ENCODE results near the gene TTC34. TPM values are rescaled to one million over a fixed set of nuclear protein-coding genes. Genes with fewer than 3 reads are reported as not detected.
A peak's percentile ranks its signal among the peaks of the same experiment; 100 is the strongest.

The TTC34 gene
- total and polyA plus RNA-seq, 2 of the 4 experiments (the other 2 are of a cell fraction), result under 0.01 to 0.09 TPM

DNA sequence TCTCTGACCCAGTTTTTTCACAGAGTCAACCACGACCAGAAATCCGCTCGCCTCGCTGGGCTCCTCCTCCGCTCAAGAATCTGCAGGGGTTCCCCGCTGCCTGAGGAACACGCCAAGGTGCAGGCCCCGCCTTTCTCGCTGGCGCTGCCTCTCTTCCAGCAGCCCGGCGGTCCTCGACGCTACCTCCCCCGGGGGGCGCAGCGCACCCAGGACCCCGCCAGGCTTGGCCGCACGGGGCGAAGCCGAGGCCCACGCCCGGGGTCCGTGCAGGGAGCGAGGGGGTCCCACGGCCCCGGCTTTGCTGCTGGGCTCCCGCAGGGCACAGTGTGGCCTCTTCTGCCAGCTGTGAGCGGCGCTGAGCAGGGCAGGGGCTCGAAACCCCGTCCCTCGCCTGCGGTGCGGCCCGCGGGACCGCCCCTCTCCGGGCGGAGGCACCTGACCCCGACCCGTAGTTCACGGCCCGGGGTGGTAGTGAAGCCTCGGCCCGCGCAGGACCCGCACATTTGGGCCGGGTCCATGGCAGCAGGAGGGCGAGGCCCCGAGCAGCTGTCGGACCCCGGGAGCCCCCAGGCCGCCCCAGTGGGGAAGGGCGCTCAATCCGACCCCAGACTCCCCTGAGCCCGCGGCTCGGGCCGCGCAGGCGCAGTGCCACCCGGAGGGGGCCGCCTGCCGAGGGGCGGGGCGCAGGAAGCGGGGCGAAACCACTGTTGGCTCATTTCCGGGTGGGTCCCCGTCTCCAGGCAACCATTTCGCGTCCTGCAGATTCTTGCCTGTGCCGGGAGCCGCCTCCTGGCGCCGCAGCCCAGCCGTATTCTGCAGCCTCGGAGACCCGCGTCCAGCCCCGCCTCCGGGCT is 158.7 kb downstream of the TTC34 start:
- Histone ChIP-seq H4K20me1 (ENCODE audit: insufficient read depth, low read length) (no peaks in the 10 kb centered on the region), H3K14ac (replicated peaks; ENCODE audit: low read depth, low read length) (no peak overlapping the region), H4K5ac (ENCODE audit: low read depth, low read length) (no peak overlapping the region; the same call in 1 of the 2 replicates)

More for the DNA sequence above, 158.7 kb downstream of the TTC34 start:
- Histone ChIP-seq H3K18ac (ENCODE audit: low read depth, low read length) (no peak overlapping the region; the same call in 1 of the 2 replicates), H3K27ac (ENCODE audit: insufficient read depth, low read length) (peak overlapping the region; percentile 13), H3K9me3 (ENCODE audit: control insufficient read depth, insufficient read depth, low read length) (no peaks in the 10 kb centered on the region), H2BK15ac (ENCODE audit: low read depth, low read length) (no peak overlapping the region), H4K91ac (ENCODE audit: insufficient read depth, low read depth, low read length) (peak overlapping the region; percentile 42; the same call in 1 of the 2 replicates), H3K9me1 (ENCODE audit: insufficient read depth, low read length) (no peaks in the 10 kb centered on the region), H3K9ac (ENCODE audit: low read depth, low read length) (peak overlapping the region; percentile 48), H2AFZ (replicated peaks; ENCODE audit: low read length, poor library complexity) (peak overlapping the region; percentile 89), H2BK120ac (ENCODE audit: low read depth, low read length) (no peak overlapping the region), H3K23ac (ENCODE audit: low read depth, low read length) (no peak overlapping the region), H2AK5ac (ENCODE audit: low read depth, low read length) (0 out of 2 replicates have a peak overlapping the region, but pooled peaks have one; percentile 8), H2BK5ac (ENCODE audit: low read depth, low read length, poor library complexity, severe bottlenecking) (peak overlapping the region; percentile 15), H2AK9ac (replicated peaks; ENCODE audit: low read depth, low read length, poor library complexity) (peak overlapping the region; percentile 2), H3K4ac (ENCODE audit: low read depth, low read length) (peak overlapping the region; percentile 2; the same call in 1 of the 2 replicates), H3K4me1 (ENCODE audit: control insufficient read depth, insufficient read depth, low read length) (no peaks in the 10 kb centered on the region), H2BK20ac (ENCODE audit: low read depth, low read length) (no peak overlapping the region), H3K56ac (ENCODE audit: extremely low read depth, insufficient read depth, low read length) (no peak overlapping the region), H3K4me2 (ENCODE audit: low read depth, low read length) (peak overlapping the region; percentile 58), H3K4me3 (ENCODE audit: insufficient read depth, low read depth, low read length) (peak overlapping the region; percentile 58), H3K79me1 (ENCODE audit: low read depth in 1 of 2, low read length in 2 of 2) (no peaks in the 10 kb centered on the region; a peak in 1 of 4 replicates), H3K27me3 (ENCODE audit: control insufficient read depth, insufficient read depth, low read length) (no peaks in the 10 kb centered on the region), H4K8ac (ENCODE audit: low read depth in 2 of 2, low read length in 2 of 2) (peak overlapping the region; percentile 25 to 84; a peak in 2 of 4 replicates), H3K36me3 (ENCODE audit: control insufficient read depth, insufficient read depth, low read length) (no peaks in the 10 kb centered on the region)
- dilution Hi-C loops (cut with HindIII; ENCODE audit: low sequenced_read_pairs, unreplicated experiment), result no loop called here
- no TSS peak for BruUV-seq (replicated peaks)
- TF ChIP-seq MXI1 (IDR thresholded peaks at IDR 0.05; ENCODE audit: borderline replicate concordance, low read depth, low read length), result peak; percentile 66; the same call in 1 of the 2 replicates
- no peak for TF ChIP-seq RAD21 (IDR thresholded peaks at IDR 0.05; ENCODE audit: low read length)
- TF ChIP-seq MAZ (IDR thresholded peaks at IDR 0.05; ENCODE audit: borderline replicate concordance, low read depth, low read length), result peak; percentile 98
- no peak for TF ChIP-seq SMC3 (IDR thresholded peaks at IDR 0.05; ENCODE audit: low read depth, low read length)
- peak; percentile 53; the same call in 1 of the 2 replicates for TF ChIP-seq BHLHE40 (IDR thresholded peaks at IDR 0.05; ENCODE audit: low read depth, low read length)
- no peak for TF ChIP-seq RCOR1 (IDR thresholded peaks at IDR 0.05; ENCODE audit: insufficient replicate concordance, low read length)
- TF ChIP-seq, protein P1, sequence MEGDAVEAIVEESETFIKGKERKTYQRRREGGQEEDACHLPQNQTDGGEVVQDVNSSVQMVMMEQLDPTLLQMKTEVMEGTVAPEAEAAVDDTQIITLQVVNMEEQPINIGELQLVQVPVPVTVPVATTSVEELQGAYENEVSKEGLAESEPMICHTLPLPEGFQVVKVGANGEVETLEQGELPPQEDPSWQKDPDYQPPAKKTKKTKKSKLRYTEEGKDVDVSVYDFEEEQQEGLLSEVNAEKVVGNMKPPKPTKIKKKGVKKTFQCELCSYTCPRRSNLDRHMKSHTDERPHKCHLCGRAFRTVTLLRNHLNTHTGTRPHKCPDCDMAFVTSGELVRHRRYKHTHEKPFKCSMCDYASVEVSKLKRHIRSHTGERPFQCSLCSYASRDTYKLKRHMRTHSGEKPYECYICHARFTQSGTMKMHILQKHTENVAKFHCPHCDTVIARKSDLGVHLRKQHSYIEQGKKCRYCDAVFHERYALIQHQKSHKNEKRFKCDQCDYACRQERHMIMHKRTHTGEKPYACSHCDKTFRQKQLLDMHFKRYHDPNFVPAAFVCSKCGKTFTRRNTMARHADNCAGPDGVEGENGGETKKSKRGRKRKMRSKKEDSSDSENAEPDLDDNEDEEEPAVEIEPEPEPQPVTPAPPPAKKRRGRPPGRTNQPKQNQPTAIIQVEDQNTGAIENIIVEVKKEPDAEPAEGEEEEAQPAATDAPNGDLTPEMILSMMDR (conservative IDR thresholded peaks at IDR 0.05; ENCODE audit: low read depth, low read length), result 0 out of 2 replicates have a peak, but pooled peaks have one; percentile 20
- peak; percentile 48; the same call in 1 of the 2 replicates for TF ChIP-seq CEBPB (IDR thresholded peaks at IDR 0.05; ENCODE audit: low read depth, low read length)
- DNase-seq, result peak; percentile 84
- intact Hi-C loops (cut with micrococcal nuclease), result loop anchor here (1.0 to 2.0 kb wide), 2 partner anchors 56 to 86 kb away; partner anchors contain the start of genes PRXL2B and TNFRSF14
- POLR2A ChIA-PET (ENCODE audit: unreplicated experiment), result no interaction called here
- in situ Hi-C loops (cut with MboI; ENCODE audit: low sequenced_read_pairs), result no loop called here
- 2% methylated on average over 49 of the region's 84 CpGs; no CpG with 5 or more reads in 1 of the 2 experiments for WGBS, 2 experiments (ENCODE audit: extremely low coverage in 2 of 2, insufficient read length in 1 of 2)
- CTCF ChIA-PET, result no interaction called here
- ATAC-seq (ENCODE audit: low read depth), result peak; percentile 90
